HG03108 (cell line): ENCODE measurements around the gene NSMF.
"Not testable (repeated sequence)": the region's sequence is repeated elsewhere in the genome, so short reads cannot be mapped to it uniquely, and the experiment has no call there.

Source experiments
- ATAC-seq: cut with Tn5 transposase; IDR thresholded peaks from one replicate; pipeline ENCODE4 v1.9.1; 2021; ENCODE audit warnings: moderate library complexity; ENCODE audit not compliant: unreplicated experiment

The NSMF gene

DNA sequence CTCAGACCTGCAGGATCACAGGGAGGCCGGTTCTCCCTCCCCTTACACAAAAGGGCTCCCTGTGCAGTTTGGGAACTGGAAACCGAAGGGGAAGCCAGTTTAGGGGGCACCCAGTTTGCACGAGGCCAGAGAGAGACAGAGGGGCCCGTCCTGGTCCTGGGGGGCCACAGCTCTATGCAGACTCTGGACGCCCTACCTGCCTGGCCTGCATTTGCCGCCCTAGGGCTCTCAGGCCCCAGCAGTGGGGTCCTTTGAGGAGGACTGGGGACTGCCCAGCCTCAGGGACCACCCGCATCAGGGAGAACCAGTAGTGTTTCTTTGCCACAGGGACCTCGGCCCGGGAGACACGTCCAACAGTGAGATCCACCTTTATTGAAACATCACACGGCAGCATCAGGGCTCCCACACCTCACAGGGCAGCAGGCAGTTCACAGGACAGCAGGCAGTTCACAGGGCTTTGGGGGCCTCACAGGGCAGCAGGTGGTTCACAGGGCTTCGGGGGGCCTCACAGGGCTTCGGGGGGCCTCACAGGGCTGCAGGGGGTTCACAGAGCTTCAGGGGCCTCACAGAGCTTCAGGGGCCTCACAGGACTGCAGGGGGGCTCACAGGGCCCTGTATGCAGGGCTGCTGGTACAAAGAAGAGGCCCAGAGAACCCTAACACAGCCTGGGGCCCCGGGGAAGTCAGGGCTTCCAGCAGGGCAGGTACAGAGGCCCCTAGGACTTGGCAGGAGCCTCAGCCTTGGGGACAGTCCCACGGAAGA lies 648 bp upstream of the NSMF start:
- no peak for ATAC-seq

DNA sequence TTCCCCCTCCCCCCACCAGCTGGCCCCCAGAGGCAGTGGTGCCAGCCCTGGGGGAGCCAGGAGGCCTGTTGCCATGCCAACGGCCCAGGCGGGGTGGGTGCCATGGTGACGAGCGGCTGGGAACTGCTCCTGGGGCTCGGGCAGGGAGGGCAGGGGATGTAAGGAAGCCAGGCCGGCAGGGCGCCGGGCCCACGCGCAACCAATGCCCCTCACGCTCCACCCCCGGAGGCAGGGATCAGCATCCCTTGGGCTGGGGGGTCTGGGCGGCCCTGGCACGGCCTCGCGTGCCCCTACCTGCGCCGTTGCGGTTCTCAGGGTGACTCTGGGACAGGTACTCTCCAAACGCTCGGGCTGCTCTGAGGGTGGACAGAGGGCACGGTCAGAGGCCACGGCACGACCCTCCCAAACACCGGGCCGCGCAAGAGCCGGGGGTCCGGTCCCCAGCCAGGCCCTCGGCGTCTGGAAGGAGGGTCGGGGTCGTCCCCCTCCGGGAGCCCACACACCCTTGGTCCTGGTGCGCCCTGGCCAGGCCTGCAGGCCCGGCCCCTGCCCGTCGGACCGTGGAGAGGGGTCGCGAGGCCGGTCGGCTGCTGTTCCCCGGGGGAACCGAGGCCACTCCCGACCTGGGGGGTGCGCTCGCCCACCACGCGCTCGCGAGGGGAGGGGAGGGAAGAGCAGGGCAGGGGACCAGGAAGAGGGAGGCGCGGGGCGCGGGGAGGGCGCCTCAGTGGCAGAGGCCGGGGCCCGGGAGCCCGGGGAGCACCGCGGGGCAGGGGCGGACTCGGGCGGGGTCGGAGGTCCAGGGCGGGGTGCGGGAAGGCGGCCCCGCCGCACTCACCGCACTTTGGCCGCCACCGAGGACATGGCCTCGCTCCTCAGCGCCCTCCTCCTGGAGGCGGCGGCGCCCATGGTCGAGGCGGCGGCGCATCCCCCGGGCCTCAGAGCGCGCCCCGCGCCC lies 661 bp downstream of the NSMF start:
- ATAC-seq, result peak; percentile 1

DNA sequence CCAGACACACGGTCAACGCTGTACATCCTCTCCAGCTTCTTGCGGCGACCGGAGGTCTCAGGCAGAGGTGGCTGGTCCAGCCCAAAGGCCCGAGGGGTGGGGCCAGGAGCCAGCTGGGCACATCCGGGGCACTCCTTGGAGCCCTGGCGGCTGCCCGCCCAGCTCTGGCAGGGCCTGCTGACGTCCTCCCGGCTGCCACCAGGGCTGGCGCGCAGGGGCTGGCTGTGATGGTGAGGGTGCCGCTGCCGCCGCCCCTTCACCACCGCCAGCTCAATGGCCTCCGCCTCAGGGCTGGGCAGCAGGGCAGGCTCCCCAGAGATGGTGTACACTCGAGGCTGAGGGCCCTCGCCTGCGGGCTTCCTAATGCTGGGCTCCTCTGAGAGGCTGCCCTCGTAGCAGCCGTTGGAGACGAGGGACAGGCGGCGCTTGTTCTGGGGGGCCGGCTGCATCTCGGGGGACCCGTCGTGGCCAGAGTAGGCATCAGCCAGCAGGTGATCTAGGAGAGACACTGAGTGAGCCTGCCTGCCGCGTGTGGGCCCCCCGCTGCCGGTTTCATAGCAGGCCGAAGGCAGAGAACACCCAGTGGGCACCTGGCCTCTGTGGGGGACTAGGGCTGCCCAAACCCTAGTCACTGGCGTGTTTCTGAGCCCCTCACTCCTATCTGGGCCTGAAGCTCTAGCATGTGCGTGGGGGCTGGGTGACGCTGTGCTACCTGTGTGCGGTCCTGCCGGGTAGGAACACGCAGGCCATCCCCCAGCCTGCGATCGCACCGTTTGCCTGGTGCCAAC lies 1.5 kb downstream of the NSMF start:
- no peak for ATAC-seq

DNA sequence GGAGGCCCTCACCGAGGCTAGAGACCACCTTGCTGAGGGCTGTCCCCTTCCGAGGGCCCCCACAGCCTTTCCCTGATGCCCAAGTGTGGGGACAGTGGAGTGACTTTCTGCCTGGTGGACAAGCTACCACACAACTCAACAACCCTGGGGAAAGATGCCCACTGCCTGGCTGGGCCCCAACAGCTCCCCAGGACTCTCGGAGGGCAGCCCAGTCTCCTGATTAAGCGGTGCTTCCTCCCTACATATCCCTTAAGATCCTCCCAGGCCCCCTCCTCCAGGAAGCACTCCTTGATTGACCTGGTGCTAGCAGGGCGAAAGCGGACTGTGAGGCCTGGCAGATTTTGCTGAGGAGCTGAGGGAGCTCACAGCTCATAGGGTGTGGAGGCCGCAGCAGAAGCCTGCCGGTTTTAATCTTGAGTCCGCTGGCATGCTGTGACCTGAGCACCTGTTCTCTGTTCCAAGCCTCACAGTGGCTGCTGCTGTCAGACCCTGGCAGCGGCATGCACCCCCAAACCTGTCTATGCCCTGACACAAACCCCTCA lies 2.2 kb downstream of the NSMF start:
- no peak for ATAC-seq

DNA sequence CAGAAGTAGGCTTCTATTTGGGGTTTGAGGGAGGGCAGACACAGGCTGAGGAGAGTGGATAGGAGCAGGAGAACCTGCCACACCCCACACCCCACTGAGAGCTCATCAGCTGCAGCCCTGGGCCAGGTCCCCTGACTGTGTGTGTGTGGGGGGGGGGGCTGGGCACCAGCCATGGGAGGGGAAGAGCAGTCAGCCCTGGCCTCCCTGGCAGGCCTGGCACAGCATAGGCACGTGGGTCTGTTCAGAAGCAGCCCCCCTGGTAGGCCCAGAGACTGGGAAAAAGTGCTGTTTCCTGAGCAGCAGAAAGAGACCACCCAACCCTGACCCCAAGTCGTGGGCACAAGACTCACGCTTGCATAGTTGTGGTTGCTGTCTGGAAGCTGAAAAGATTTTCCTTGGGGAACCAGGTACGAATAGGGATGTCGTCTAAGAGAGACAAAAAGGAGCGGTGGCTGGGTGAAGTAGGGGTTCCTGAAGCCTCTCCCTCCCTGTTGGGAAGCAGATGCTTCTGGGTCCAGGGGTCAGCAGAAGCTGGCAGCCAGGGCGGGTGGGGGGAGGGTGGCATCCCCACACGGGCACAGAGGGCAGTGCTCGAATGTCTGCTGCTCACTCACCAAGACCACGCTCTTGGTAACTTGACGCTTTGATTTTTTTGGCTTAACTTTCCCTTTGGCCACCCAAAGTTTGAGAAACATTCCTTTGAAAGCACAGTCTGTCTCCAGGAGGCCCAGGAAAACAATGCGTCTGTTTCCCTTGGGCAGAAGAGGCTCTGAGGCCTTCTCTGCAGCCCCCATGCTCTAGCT lies 2.9 kb downstream of the NSMF start:
- ATAC-seq, result no peak

DNA sequence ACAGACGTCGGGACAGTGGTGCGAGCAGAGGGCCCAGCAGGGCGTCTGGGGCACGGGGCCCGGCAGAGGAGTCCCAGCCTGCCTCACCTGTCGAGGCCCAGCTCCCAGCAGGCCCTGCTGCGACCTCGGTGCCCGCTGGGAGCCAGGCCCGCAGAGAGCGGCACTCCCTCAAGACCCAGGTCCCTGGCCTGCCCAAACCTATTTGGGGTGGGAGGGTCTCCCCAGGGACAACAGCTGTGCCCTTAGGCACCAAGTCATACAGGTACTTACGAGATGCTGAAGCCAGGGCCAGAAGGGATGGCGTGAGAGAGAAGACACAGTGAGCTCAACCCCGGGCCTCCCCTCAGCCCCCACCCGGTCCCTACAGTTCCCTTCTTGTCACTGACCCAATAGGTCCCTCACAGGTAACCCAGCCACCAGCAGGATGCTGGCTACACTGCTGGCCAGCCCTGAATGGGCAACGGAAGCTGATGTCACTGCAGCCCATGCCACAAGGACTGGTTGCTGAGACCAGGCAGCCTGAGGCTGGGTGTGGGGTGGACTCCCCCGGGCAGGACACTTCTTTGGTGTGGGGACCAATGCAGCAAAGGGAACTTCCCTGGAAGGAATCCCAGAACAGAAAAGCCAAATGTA lies 3.7 kb downstream of the NSMF start:
- no peak for ATAC-seq

DNA sequence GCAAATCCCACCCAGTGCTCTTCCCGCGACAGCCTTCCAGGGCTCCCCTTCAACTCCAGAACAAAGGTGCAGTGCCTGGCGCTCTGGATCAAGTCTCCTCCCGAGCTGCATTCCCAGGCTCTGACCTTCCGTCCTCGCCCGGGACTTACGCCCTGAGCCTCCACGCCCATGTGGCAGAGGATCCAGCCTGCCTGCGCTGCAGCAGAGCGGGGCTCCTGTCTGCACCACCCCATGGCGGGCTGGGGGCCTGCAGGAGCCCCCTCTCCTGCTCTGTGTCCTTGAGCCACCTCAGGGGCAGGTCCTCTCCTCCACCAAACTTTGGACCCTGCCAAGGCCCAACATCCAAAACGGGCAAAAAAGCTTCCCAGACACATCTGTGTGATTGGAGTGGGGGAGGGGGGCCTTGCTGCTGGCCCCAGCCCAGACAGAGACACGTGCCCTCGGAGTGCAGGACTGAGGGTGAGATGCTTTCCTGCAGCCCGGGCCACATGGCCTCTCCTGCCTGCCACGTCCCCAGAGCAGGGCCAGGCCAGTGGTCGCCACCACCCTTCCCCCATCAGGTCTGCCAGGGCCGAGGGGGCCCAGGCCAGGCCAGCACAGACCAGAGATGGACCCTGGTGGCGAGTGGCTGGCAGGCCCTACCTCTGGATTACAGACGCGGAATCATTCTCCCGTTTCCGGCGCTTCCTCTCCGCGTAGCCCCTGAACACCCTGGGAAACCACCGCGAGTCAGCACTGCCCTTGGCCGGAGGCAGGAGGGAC lies 4.4 kb downstream of the NSMF start:
- no peak for ATAC-seq

DNA sequence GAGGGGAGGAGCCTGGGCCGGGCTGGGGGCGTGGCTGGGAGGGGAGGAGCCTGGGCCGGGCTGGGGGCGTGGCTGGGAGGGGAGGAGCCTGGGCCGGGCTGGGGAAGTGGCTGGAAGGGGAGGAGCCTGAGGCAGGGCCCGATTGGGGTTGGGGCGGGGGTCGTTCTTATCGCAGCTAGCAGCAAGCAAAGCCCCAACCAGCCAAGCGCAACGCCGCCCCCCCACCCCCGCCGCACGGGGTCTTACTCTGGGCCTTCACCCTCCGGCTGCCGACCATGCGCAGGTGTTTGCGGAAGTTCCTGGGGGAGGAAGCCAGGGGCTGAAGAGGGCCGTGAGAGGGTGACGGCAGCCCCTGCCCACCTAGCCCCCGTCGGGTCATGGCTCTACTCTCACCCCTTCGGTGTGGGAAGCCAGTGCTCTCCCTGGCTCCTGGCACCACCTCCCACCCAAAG lies 5.0 kb downstream of the NSMF start:
- peak; percentile 28 for ATAC-seq

DNA sequence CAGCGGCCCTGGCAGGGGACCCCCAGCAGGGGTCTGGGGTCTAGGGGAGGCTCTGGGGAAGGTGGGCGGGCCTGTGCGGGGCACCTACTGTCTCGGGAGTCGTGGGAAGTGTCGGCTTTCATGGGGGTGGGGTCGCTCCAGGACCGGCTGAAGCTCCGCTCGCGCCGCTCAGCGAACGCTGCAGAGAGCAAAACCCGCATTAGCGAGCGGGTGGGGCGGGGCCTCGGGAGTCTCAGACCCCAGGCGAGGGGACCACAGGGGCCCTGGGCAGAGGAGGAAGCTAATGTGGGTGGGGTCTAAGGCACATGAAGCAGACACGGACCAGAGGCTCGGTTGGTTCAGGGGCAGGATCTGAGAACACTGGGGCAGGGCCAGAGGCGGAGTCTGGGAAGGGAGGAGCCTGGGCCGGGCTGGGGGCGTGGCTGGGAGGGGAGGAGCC lies 5.5 kb downstream of the NSMF start:
- peak; percentile 51 for ATAC-seq

DNA sequence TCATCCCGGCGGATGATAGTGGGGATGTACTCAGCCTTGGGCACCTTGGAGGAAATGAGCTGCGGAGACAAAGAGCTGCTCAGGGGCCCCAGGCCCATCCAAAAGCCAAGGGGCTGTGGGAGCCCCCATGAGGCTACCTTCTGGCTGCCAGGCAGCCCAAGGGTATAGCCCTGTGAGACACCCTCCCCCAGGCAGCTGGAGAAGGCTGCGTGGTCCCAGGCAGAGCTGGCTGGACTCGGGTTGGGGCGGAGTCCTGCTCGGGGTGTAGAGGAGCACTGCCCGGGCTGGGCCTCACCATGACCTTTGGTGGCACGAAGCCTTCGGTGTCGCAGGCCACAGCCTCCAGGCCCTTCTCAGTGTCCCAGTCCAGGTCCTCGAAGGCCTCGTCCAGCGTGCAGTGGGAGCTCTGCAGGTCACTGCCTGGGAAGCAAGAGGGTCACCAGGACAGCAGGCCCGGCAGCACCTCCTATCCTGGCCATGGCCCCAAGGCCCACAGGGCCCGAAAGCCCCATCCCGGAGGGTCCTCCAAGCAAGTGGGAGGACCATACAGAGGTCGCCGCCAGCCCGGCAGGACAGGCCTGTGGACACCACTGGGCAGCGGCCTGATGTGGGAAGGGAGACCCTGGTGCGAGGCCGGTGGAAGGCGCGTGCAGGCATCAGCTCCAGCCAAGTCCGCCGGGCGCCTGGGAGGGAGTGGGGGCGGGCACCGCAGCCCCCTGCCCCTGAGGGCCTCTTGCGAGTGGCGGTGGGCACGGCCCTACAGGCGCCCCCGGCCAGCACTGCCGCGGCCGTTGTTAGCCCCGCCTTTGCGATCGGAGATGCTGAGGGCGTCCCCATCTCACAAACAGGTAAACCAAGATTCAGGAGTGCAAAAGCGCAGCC lies 6.1 kb downstream of the NSMF start:
- ATAC-seq, result no peak

DNA sequence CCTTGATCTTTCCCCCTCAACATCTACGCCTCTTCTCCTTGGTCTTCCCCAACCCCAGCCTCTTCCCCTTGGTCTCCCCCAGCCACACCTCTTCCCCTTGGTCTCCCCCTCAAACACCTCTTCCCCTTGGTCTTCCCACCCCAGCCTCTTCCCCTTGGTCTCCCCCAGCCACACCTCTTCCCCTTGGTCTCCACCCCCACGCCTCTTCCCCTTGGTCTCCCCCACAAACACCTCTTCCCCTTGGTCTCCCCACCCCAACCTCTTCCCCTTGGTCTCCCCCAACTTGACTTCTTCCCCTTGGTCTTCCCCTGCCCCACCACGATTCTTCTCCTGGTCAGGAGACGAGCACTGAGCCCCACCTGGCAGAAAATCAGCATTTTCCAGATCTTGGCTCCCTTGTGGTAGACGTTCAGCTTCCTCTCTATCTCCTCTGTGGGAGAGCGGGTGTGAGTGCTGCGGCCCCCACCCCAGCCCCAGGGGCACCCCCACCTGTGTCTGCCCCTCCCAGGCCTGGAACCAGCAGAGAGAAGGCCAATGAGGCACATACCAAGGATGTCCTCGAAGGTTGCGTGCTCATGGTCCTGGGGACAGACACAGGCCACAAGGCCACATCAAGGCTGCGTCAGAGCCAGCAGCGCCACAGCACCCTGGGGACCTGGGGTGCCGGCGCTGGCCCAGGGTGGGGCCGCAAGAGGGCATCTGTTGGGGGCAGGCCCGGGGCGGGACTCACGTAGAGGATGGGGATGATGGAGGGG lies 7.0 kb downstream of the NSMF start:
- ATAC-seq, result no peak

DNA sequence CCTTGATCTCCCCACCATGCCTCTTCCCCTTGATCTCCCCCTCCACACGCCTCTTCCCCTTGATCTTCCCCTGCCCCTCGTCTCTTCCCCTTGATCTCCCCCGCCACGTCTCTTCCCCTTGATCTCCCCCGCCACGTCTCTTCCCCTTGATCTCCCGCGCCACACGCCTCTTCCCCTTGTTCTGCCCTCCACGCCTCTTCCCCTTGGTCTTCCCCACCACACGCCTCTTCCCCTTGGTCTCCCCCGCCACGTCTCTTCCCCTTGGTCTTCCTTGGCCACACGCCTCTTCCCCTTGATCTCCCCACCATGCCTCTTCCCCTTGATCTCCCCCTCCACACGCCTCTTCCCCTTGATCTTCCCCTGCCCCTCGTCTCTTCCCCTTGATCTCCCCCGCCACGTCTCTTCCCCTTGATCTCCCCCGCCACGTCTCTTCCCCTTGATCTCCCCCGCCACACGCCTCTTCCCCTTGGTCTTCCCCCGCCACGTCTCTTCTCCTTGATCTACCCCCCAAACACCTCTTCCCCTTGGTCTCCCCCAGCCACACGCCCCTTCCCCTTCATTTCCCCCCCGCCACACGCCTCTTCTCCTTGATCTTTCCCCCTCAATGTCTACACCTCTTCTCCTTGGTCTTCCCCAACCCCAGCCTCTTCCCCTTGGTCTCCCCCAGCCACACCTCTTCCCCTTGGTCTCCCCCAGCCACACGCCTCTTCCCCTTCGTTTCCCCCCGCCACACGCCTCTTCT lies 7.7 kb downstream of the NSMF start:
- ATAC-seq, result not testable (repeated sequence)

DNA sequence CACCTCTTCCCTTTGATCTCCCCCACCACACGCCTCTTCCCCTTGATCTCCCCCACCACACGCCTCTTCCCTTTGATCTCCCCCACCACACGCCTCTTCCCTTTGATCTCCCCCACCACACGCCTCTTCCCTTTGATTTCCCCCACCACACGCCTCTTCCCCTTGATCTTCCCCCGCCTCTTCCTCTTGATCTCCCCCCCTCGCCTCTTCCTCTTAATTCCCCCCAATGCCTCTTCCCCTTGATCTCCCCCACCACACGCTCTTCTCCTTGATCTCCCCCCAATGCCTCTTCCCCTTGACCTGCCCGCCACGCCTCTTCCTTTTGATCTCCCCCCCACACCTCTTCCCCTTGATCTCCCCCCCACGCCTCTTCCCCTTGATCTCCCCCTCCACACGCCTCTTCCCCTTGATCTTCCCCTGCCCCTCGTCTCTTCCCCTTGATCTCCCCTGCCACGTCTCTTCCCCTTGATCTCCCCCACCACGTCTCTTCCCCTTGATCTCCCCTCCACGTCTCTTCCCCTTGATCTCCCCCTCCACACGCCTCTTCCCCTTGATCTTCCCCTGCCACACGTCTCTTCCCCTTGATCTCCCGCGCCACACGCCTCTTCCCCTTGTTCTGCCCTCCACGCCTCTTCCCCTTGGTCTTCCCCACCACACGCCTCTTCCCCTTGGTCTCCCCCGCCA lies 8.5 kb downstream of the NSMF start:
- not testable (repeated sequence) for ATAC-seq

DNA sequence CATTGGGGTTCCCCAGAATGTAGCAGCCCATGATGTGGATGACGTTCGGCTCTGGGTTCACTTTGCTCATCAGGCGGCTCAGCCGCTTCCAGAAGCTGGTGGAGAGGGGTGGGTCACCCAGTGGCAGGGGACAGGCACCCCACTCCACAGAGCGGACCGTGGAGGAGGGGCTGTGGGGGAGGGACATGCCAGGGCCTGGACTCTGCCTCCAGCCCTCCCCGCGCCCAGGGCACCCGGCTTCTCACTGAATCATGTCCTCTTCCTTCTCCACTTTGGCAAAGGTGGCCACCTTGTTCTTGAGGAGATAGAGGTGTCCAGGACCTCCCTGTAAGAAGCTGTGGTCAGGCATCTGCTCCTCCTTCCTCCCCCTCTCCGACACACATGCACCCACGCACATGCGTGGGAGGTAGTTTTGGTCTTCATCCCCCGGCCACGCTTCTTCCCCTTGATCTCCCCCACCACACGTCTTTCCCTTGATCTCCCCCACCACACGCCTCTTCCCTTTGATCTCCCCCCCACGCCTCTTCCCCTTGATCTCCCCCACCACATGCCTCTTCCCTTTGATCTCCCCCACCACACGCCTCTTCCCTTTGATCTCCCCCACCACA lies 9.1 kb downstream of the NSMF start:
- ATAC-seq, result no peak

DNA sequence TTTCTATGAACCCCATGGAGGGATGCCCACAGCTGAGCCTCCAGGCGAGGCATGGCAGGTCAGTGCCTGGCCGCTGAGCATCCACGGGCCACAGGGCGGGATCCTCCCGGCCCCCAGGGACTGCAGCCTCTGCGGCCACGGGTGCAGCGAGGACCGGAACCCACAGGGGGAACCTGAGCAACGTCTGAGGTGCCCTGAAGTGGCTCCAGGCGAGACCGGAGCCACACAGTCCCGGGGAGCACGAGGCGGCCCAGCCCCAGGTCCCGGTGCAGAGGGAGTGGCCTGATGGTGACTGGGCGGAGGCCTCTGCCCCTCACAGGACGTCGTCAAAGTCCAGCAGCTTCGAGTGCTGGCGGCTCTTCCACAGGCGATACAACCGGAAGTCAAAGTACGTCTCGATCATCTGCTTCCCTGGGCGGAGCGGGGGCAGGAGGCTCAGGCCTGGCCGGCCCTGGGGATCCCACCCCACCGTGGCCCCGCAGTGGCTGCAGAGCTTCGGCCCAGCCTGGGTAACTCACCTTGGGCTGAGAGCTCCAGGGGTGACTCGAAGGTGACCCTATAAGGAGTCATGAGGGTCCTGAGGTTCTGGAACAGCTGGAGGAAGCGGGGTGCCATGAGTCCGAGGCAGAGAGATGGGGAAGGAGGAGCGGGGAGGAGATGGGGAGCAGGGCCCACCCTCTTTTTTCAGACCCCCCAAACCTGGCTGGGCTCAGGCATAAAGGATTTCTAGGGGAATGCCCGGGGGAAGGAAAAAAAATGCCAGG lies 9.9 kb downstream of the NSMF start:
- no peak for ATAC-seq
